Lung (tissue), 12 donors: Measurements from ENCODE around the gene TIMM17B. TPM values are rescaled to one million over a fixed set of nuclear protein-coding genes. Genes with fewer than 3 reads are reported as not detected.

Experiments
- ATAC-seq: fragments of 200-7000 bp; cut with Tn5 transposase; one replicate; pipeline ENCODE4 v1.9.1; 2020; ENCODE audit warnings: moderate number of reproducible peaks; ENCODE audit not compliant: insufficient read depth, low FRiP score
- DNase-seq, 3 donors: peaks; one replicate each; pipeline ENCODE4 v3.0.0-alpha.2; 2013 to 2017
- H3K27ac ChIP-seq, 2 donors: one replicate each; pipeline ENCODE4 v1.5.1; 2013; ENCODE audit warnings: mild to moderate bottlenecking in 2 of 2, moderate library complexity in 2 of 2, control low read depth in 1 of 2, inconsistent platforms in 1 of 2, low read depth in 1 of 2, low read length in 1 of 2
- H3K27me3 ChIP-seq, 3 donors: one replicate each; pipeline ENCODE4 v1.5.1; 2013; ENCODE audit warnings: low read length in 2 of 3; ENCODE audit not compliant: control insufficient read depth in 3 of 3, insufficient read depth in 3 of 3
- H3K36me3 ChIP-seq, 4 donors: one replicate each; pipeline ENCODE4 v1.5.1; 2013; ENCODE audit warnings: low read length in 4 of 4, mild to moderate bottlenecking in 1 of 4, moderate library complexity in 1 of 4; ENCODE audit not compliant: control insufficient read depth in 4 of 4, insufficient read depth in 4 of 4
- H3K4me1 ChIP-seq, 5 donors: one replicate each; pipeline ENCODE4 v1.5.1; 2013; ENCODE audit warnings: low read length in 5 of 5, mild to moderate bottlenecking in 2 of 5, moderate library complexity in 1 of 5; ENCODE audit not compliant: control insufficient read depth in 5 of 5, insufficient read depth in 5 of 5
- H3K4me3 ChIP-seq: one replicate; pipeline ENCODE4 v1.5.1; 2013; ENCODE audit warnings: mild to moderate bottlenecking, control low read depth, moderate library complexity
- H3K9ac ChIP-seq, 2 donors: one replicate each; pipeline ENCODE4 v1.5.1; 2013; ENCODE audit warnings: low read length in 2 of 2, control low read depth in 1 of 2; ENCODE audit not compliant: insufficient read depth in 1 of 2
- H3K9me3 ChIP-seq, 4 donors: one replicate each; pipeline ENCODE4 v1.5.1; 2013; ENCODE audit warnings: low read length in 3 of 4, mild to moderate bottlenecking in 1 of 4, moderate library complexity in 1 of 4; ENCODE audit not compliant: control insufficient read depth in 4 of 4, insufficient read depth in 3 of 4
- WGBS, 2 donors: extraction: QIAGEN DNeasy Blood & Tissue Kit; methylation state at CpG; one replicate each; pipeline ENCODE4 v1.1.7; 2013; 5-methylcytosine and 5-hydroxymethylcytosine counted together
- polyA plus RNA-seq, 2 donors: library from polyadenylated mRNA; stranded (reverse); fragments of 200-250 nt; gene quantifications; one replicate each; pipeline ENCODE4 v1.2.1, GENCODE V29; 2013
- total RNA-seq, 2 donors: library from RNA; depleted of rRNA in 1 of 2; stranded (reverse); fragments of >200 nt in 1 of 2; gene quantifications; one replicate each; pipeline ENCODE4 v1.2.1, GENCODE V29; 2014 to 2021
- TF ChIP-seq, protein P1 (sequence below): IDR thresholded peaks from 2 replicates; pipeline ENCODE4 v1.5.1; 2012; ENCODE audit warnings: mild to moderate bottlenecking; ENCODE audit errors: control extremely low read depth, extremely low read depth
- donor health status: control.
- donor health status: control.
- donor health status: Bipolar disorder and iron deficiency.
- donor health status: healthy.
- donor health status: DM: yes; HTN: yes; CAD: no.

The TIMM17B gene
- total and polyA plus RNA-seq, 4 donors = 21.0 to 73.4 (median 59.4) TPM

DNA sequence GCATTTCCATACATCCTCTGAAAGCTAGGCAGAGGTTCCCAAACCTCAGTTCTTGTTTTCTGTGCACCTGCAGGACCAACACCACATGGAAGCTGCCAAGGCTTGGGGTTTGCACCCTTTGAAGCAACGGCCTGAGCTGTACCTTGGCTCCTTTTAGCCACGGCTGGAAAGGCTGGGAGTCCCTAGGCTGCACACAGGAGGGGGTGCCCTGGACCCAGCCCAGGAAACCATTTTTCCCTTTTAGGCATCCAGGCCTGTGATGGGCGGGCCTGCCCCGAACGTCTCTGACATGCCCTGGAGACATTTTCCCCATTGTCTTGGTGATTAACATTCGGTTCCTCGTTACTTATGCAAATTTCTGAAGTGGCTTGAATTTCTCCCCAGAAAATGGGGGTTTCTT, 44.7 kb downstream of the TIMM17B start:
- 80 to 90% methylated on average over 6 to 7 of the region's 7 CpGs for WGBS, 2 donors
- Histone ChIP-seq H3K9ac (no peak overlapping the region), H3K4me1 (no peaks in the 10 kb centered on the region), H3K36me3 (no peaks in the 10 kb centered on the region), H3K4me3 (no peak overlapping the region), H3K27me3 (peaks cover 0 to 9% (median 0%) of the 10 kb centered on the region in 3 donors), H3K27ac (no peak overlapping the region), H3K9me3 (peaks cover 0 to 4% (median 0%) of the 10 kb centered on the region in 4 donors)
- DNase-seq (no peak), ATAC-seq (no peak)
- TF ChIP-seq, protein P1, sequence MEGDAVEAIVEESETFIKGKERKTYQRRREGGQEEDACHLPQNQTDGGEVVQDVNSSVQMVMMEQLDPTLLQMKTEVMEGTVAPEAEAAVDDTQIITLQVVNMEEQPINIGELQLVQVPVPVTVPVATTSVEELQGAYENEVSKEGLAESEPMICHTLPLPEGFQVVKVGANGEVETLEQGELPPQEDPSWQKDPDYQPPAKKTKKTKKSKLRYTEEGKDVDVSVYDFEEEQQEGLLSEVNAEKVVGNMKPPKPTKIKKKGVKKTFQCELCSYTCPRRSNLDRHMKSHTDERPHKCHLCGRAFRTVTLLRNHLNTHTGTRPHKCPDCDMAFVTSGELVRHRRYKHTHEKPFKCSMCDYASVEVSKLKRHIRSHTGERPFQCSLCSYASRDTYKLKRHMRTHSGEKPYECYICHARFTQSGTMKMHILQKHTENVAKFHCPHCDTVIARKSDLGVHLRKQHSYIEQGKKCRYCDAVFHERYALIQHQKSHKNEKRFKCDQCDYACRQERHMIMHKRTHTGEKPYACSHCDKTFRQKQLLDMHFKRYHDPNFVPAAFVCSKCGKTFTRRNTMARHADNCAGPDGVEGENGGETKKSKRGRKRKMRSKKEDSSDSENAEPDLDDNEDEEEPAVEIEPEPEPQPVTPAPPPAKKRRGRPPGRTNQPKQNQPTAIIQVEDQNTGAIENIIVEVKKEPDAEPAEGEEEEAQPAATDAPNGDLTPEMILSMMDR = no peak

DNA sequence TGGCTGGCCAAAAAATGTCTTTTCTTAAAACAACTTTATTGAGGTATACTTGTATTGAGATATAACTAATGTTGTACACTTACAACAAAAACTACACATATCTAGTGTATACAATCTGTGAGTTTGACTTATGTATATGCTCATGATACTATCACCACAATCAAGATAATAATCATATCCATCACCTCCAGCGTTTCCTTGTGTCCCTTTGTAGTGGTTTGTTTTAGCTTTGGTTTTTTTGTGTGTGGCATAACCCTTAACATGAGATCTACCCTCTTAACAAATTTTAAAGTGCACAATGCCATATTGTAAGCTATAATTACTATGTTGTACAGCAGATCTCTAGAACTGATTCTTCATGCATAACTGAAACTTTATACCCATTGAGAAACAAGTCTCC, 48.7 kb downstream of the TIMM17B start:
- no peaks in the 10 kb centered on the region for H3K4me1 ChIP-seq
- H3K36me3 ChIP-seq = no peaks in the 10 kb centered on the region
- WGBS, 2 donors = 50 to 51% methylated on average over 1 of the region's 1 CpG
- DNase-seq = no peak
- no peak overlapping the region for H3K4me3 ChIP-seq
- H3K9me3 ChIP-seq = peaks cover 0 to 4% (median 0%) of the 10 kb centered on the region in 4 donors
- no peak overlapping the region for H3K27ac ChIP-seq
- TF ChIP-seq, protein P1 = no peak
- peaks cover 0 to 12% (median 0%) of the 10 kb centered on the region in 3 donors for H3K27me3 ChIP-seq
- ATAC-seq = no peak
- no peak overlapping the region for H3K9ac ChIP-seq

Other genes with a start within 250 kb of the TIMM17B start
- 10 to 100 TPM in 1 of 2 donors, 1 to 10 TPM in 1; 8.1 to 37.2 TPM for gene WAS, start 214.0 kb downstream of the TIMM17B start, total RNA-seq
- 10 to 100 TPM; 14.7 to 61.5 TPM for gene WAS, start 214.0 kb downstream of the TIMM17B start, polyA plus RNA-seq
- 1 to 10 TPM; 2.4 to 6.8 TPM for gene SUV39H1, start 201.0 kb downstream of the TIMM17B start, total RNA-seq
- 1 to 10 TPM; 3.9 to 4.4 TPM for gene SUV39H1, start 201.0 kb downstream of the TIMM17B start, polyA plus RNA-seq
- 1 to 10 TPM; 1.6 to 2.0 TPM for gene GLOD5, start 136.0 kb downstream of the TIMM17B start, total RNA-seq
- 1 to 10 TPM; 1.7 to 5.1 TPM for gene GLOD5, start 136.0 kb downstream of the TIMM17B start, polyA plus RNA-seq
- 1 to 10 TPM in 1 of 2 donors, under 1 TPM in 1; 0.43 to 1.2 TPM for gene GATA1, start 111.2 kb downstream of the TIMM17B start, total RNA-seq
- gene GATA1, start 111.2 kb downstream of the TIMM17B start, polyA plus RNA-seq = 1 to 10 TPM in 1 of 2 donors, under 1 TPM in 1; 0.63 to 1.5 TPM
- 10 to 100 TPM; 84.9 to 90.8 TPM for gene HDAC6, start 95.7 kb downstream of the TIMM17B start, total RNA-seq
- 10 to 100 TPM; 39.7 to 72.0 TPM for gene HDAC6, start 95.7 kb downstream of the TIMM17B start, polyA plus RNA-seq
- not detected for gene ERAS, start 71.3 kb downstream of the TIMM17B start, total RNA-seq
- gene ERAS, start 71.3 kb downstream of the TIMM17B start, polyA plus RNA-seq = under 1 TPM in 1 of 2 donors, not detected in 1; 0.24 TPM
- gene PCSK1N, start 62.2 kb downstream of the TIMM17B start, total RNA-seq = 10 to 100 TPM in 1 of 2 donors, 1 to 10 TPM in 1; 3.4 to 10.7 TPM
- 1 to 10 TPM; 1.3 to 1.6 TPM for gene PCSK1N, start 62.2 kb downstream of the TIMM17B start, polyA plus RNA-seq
- 10 to 100 TPM; 33.2 to 79.7 TPM for gene PQBP1, start 162 bp upstream of the TIMM17B start, total RNA-seq
- 100 to 1,000 TPM in 1 of 2 donors, 10 to 100 TPM in 1; 68.2 to 146 TPM for gene PQBP1, start 162 bp upstream of the TIMM17B start, polyA plus RNA-seq
- 10 to 100 TPM; 23.4 to 40.7 TPM for gene SLC35A2, start 13.9 kb upstream of the TIMM17B start, total RNA-seq
- 10 to 100 TPM; 16.7 to 41.2 TPM for gene SLC35A2, start 13.9 kb upstream of the TIMM17B start, polyA plus RNA-seq
- 10 to 100 TPM; 21.7 to 36.5 TPM for gene PIM2, start 21.3 kb upstream of the TIMM17B start, total RNA-seq
- gene PIM2, start 21.3 kb upstream of the TIMM17B start, polyA plus RNA-seq = 10 to 100 TPM; 14.8 to 27.4 TPM
- 10 to 100 TPM; 33.3 to 48.2 TPM for gene OTUD5, start 59.8 kb upstream of the TIMM17B start, total RNA-seq
- gene OTUD5, start 59.8 kb upstream of the TIMM17B start, polyA plus RNA-seq = 10 to 100 TPM; 32.4 to 38.1 TPM
- 1 to 10 TPM; 1.4 to 1.7 TPM for gene KCND1, start 74.1 kb upstream of the TIMM17B start, total RNA-seq
- gene KCND1, start 74.1 kb upstream of the TIMM17B start, polyA plus RNA-seq = 1 to 10 TPM in 1 of 2 donors, under 1 TPM in 1; 0.65 to 1.3 TPM
- gene GRIPAP1, start 104.5 kb upstream of the TIMM17B start, total RNA-seq = 10 to 100 TPM; 29.2 to 48.9 TPM
- gene GRIPAP1, start 104.5 kb upstream of the TIMM17B start, polyA plus RNA-seq = 10 to 100 TPM; 30.3 to 38.1 TPM
- 10 to 100 TPM; 28.4 to 51.5 TPM for gene TFE3, start 145.6 kb upstream of the TIMM17B start, total RNA-seq
- 10 to 100 TPM; 34.0 to 63.7 TPM for gene TFE3, start 145.6 kb upstream of the TIMM17B start, polyA plus RNA-seq
- gene CCDC120, start 161.2 kb upstream of the TIMM17B start, total RNA-seq = 10 to 100 TPM in 1 of 2 donors, 1 to 10 TPM in 1; 5.3 to 11.3 TPM
- 1 to 10 TPM; 3.8 to 5.1 TPM for gene CCDC120, start 161.2 kb upstream of the TIMM17B start, polyA plus RNA-seq
- gene PRAF2, start 176.2 kb upstream of the TIMM17B start, total RNA-seq = 10 to 100 TPM in 1 of 2 donors, 1 to 10 TPM in 1; 5.6 to 40.8 TPM
- 10 to 100 TPM; 36.6 to 37.2 TPM for gene PRAF2, start 176.2 kb upstream of the TIMM17B start, polyA plus RNA-seq
- gene WDR45, start 182.1 kb upstream of the TIMM17B start, total RNA-seq = 10 to 100 TPM; 48.1 to 71.4 TPM
- gene WDR45, start 182.1 kb upstream of the TIMM17B start, polyA plus RNA-seq = 10 to 100 TPM; 58.5 to 70.1 TPM
- 10 to 100 TPM; 18.1 to 23.1 TPM for gene GPKOW, start 226.0 kb upstream of the TIMM17B start, total RNA-seq
- 10 to 100 TPM in 1 of 2 donors, 1 to 10 TPM in 1; 9.1 to 20.6 TPM for gene GPKOW, start 226.0 kb upstream of the TIMM17B start, polyA plus RNA-seq